Activated naive CD8-positive, alpha-beta T cell treated with anti-CD3 and anti-CD28 coated beads, Interleukin-2, amount 50 U/mL, for 16 hours (primary cell): ENCODE data around the gene NUTM2G.
"Not testable (repeated sequence)": the region's sequence is repeated elsewhere in the genome, so short reads cannot be mapped to it uniquely, and the experiment has no call there.

Source experiments
- DNase-seq: peaks from one replicate; pipeline ENCODE4 v3.0.0-alpha.2; 2020; ENCODE audit warnings: low read depth, low spot score

The NUTM2G gene

GRCh38 chr9:96928543-96928942 is at the start of gene NUTM2G:
Gene NUTM2G (plus strand): TSS chr9:96928843. CDS start chr9:96929025, 182 bp downstream.
- not testable (repeated sequence) for DNase-seq

GRCh38 chr9:96883922-96884321 is 44.7 kb upstream of the NUTM2G start:
- no peak for DNase-seq

- DNase-seq = no peak
Measured at GRCh38 chr9:96884443-96884842, 44.2 kb upstream of the NUTM2G start.

- no peak for DNase-seq
Measured at GRCh38 chr9:96885424-96885823, 43.2 kb upstream of the NUTM2G start.

GRCh38 chr9:96888591-96888990 is 40.1 kb upstream of the NUTM2G start:
- no peak for DNase-seq

GRCh38 chr9:96892131-96892530 is 36.5 kb upstream of the NUTM2G start:
- no peak for DNase-seq

GRCh38 chr9:96900010-96900409 is 28.6 kb upstream of the NUTM2G start:
- not testable (repeated sequence) for DNase-seq

GRCh38 chr9:96904947-96905722 is 23.5 kb upstream of the NUTM2G start:
- DNase-seq = not testable (repeated sequence)

- DNase-seq = not testable (repeated sequence)
Measured at GRCh38 chr9:96908479-96908878, 20.2 kb upstream of the NUTM2G start.

- not testable (repeated sequence) for DNase-seq
Measured at GRCh38 chr9:96915539-96915938, 13.1 kb upstream of the NUTM2G start.

- DNase-seq = not testable (repeated sequence)
Measured at GRCh38 chr9:96916531-96916930, 12.1 kb upstream of the NUTM2G start.

- DNase-seq = not testable (repeated sequence)
Measured at GRCh38 chr9:96918550-96918949, 10.1 kb upstream of the NUTM2G start.

- DNase-seq = not testable (repeated sequence)
Measured at GRCh38 chr9:96920803-96921202, 7.8 kb upstream of the NUTM2G start.

- DNase-seq = not testable (repeated sequence)
Measured at GRCh38 chr9:96925587-96925986, 3.1 kb upstream of the NUTM2G start.

- DNase-seq = not testable (repeated sequence)
Measured at GRCh38 chr9:96931665-96932064, 3.0 kb downstream of the NUTM2G start.

GRCh38 chr9:96934097-96934496 is 5.5 kb downstream of the NUTM2G start:
- not testable (repeated sequence) for DNase-seq

- not testable (repeated sequence) for DNase-seq
Measured at GRCh38 chr9:96934706-96935105, 6.1 kb downstream of the NUTM2G start.

- not testable (repeated sequence) for DNase-seq
Measured at GRCh38 chr9:96935401-96935800, 6.8 kb downstream of the NUTM2G start.

GRCh38 chr9:96937442-96937841 is 8.8 kb downstream of the NUTM2G start:
- not testable (repeated sequence) for DNase-seq

GRCh38 chr9:96938957-96939665 is 10.5 kb downstream of the NUTM2G start:
- DNase-seq = not testable (repeated sequence)

GRCh38 chr9:96940982-96941381 is 12.3 kb downstream of the NUTM2G start:
- DNase-seq = not testable (repeated sequence)

GRCh38 chr9:96941628-96942027 is 13.0 kb downstream of the NUTM2G start:
- not testable (repeated sequence) for DNase-seq

- DNase-seq = not testable (repeated sequence)
Measured at GRCh38 chr9:96942181-96942580, 13.5 kb downstream of the NUTM2G start.
